ENCODE measurements around the gene FAAH2.

- TF ChIP-seq EP300 (IDR thresholded peaks at IDR 0.05) (no peak), POLR2A (IDR thresholded peaks at IDR 0.05) (no peak)
These were observed 81.1 kb downstream of the FAAH2 start for GRCh38 chrX:57367649-57368048.
